OCI-LY7 (cell line): ENCODE results near the gene MTX3.

ENCODE experiments used
- CTCF ChIP-seq: fragments of 200-600 bp; sonication (generic); conservative IDR thresholded peaks from 2 replicates; pipeline ENCODE4 v1.5.1; 2014; ENCODE audit warnings: mild to moderate bottlenecking, antibody characterized with exemption, low read length, moderate library complexity, mixed read lengths
- EZH2phosphoT487 ChIP-seq: fragments of 200-600 bp; sonication (generic); IDR thresholded peaks from 2 replicates; pipeline ENCODE4 v1.6.1; 2018; ENCODE audit warnings: low read depth, borderline replicate concordance, mild to moderate bottlenecking, mixed run types, antibody characterized with exemption, low read length, moderate library complexity, mixed read lengths

- TF ChIP-seq CTCF = no peak
- no peak for TF ChIP-seq EZH2phosphoT487
These were observed 56.4 kb downstream of the MTX3 start for GRCh38 chr5:79934681-79935080.
